GM23248 (cell line): ENCODE results near the gene FOXL1.

Experiments used
- EZH2 ChIP-seq: fragments of 200-600 bp; sonication (generic); IDR thresholded peaks from 2 replicates; pipeline ENCODE4 v1.6.1; 2018; ENCODE audit warnings: antibody characterized with exemption, mild to moderate bottlenecking; ENCODE audit not compliant: insufficient read depth, poor library complexity, severe bottlenecking
- EZH2phosphoT487 ChIP-seq: fragments of 200-600 bp; sonication (generic); IDR thresholded peaks from 2 replicates; pipeline ENCODE4 v1.6.1; 2018; ENCODE audit warnings: antibody characterized with exemption, moderate library complexity, mild to moderate bottlenecking, low read depth; ENCODE audit not compliant: insufficient read depth

DNA sequence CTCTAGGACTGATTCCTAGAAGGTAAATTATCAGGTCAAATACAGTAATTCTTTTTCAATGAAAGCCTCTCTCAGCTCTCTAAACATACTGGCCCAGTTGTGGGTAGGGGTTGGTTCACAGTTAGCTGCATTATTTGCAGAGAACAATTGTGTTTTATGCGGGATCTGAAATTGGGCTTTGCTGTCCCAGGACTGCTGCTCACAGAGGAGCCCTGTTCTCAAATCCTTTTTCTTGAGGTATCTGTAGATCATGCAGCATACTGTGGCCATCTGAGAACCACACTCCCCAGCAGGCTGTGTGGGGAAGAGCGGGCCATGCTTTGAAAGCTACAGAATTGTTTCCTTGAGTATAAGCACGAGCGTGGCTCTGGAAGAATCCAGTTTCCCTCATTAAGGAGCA, 40.9 kb upstream of the FOXL1 start:
- no peak for TF ChIP-seq EZH2
- no peak for TF ChIP-seq EZH2phosphoT487
